HG02981 (cell line): Measurements from ENCODE around the gene TARDBP.
A peak's percentile ranks its signal among the peaks of the same experiment; 100 is the strongest.
"Not testable (repeated sequence)": the region's sequence is repeated elsewhere in the genome, so short reads cannot be mapped to it uniquely, and the experiment has no call there.

Experiments
- ATAC-seq: cut with Tn5 transposase; IDR thresholded peaks from one replicate; pipeline ENCODE4 v1.9.1; 2021; ENCODE audit warnings: mild to moderate bottlenecking, moderate library complexity; ENCODE audit not compliant: unreplicated experiment

The TARDBP gene

DNA sequence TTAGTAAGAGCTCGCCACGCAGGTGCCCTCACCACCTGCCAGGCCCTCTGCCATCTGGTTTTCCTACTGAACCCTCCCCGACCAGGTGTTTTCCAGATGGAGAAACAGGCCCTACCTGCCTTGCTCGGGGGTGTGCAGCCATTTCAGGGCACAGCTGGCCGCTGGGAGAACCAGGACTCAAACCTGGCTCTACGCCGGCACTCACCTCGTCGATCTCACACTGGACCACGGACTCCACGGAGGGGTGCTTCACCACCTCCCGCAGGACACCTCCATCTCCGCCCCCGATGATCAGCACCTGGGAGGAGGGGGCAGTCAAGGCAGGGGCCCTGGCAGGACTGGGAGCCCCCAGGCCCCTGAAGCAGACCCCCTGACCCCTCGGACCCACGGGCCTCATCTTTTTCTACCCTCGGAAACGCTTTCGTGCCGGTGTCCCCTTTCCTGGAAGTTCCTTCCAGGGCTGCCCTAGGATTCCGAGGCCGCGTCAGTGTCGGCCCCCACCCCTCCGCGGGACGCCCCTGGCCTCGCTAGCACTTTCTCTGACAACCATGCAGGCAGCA, 46.2 kb downstream of the TARDBP start:
- ATAC-seq, result no peak

GRCh38 chr1:11059155-11059967, 46.9 kb downstream of the TARDBP start:
- ATAC-seq, result peak; percentile 22

DNA sequence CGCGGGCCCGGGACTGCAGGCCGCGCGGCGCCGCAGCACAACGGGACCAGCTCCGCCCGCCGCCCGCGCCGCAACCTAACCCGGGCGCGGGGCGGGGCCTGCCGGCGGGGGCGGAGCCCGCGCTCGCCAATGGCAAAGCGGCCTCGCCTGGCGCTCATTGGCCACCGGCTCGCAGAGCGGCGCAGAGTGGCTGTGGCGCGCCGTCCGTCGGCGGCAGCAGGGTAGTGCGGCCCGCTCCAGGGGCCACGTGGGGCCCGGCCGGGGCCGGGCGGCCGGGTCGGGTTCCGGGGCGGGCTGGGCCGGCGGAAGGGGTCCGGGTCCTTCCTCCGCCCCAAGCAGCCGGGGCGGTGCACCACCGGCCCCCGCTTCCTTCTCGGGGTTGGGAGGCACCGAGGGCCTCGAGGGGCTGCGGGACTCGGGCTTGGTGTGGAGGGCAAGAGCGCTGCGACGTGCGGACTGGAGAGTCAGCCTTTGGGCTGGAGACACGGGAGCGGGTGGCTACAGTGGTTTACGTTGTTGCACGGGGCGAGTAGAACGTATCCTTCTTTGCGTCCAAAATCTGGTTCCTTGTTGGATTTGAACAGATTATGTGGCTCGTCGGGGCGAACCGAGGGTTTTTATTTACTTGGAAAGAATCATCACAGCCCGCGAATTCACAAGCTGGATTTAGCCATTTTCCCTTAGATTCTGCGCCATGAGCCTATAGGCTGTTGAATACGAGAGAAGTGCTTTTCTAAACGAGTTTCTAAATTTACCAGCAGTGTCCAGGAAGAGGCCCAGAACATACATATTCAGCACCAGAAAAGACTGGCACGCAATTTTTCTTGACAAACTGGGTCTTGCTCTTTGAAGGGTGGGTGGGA, 47.7 kb downstream of the TARDBP start, which contains the start of gene SRM:
Gene SRM (minus strand): TSS at position 51 of the 863 bp plus-strand sequence. CDS start 75 bp downstream, outside the sequence.
- ATAC-seq, result peak; percentile 92

DNA sequence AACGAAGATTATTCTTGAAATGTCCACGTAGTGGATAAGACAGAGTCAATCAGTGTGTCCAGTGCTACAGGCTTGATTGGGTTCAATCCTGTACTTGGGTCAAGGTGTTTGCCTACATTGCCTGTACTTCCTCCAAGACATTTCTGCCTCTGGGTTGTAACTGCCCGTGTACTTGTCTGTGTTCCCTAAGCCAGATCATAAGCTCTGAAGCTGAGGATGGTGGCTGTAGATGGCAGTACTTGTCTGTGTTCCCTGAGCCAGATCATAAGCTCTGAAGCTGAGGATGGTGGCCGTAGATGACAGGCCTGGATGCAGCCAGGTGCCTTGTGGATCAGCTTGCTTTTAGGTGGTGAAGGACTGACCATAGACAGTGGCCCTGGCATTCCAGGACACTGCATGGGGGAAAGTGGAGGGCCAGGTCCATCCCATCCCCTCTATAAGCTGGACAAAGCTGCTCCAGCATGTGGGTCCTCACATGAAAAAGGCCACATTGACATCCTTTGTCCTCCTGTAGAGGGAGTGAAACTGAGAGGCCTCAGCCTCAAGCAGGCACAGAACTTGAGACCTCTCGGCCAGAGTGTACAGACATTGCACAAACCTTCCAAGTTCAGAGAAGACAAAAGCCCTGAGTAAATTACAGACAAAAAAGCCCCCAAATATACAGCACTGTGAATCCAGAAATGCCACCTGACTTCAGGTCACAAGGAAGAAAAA, 49.4 kb downstream of the TARDBP start:
- ATAC-seq, result no peak

- no peak for ATAC-seq
Observed at GRCh38 chr1:11062965-11063401, 50.5 kb downstream of the TARDBP start.

- ATAC-seq, result not testable (repeated sequence)
Observed at GRCh38 chr1:11063937-11064537, 51.6 kb downstream of the TARDBP start.

DNA sequence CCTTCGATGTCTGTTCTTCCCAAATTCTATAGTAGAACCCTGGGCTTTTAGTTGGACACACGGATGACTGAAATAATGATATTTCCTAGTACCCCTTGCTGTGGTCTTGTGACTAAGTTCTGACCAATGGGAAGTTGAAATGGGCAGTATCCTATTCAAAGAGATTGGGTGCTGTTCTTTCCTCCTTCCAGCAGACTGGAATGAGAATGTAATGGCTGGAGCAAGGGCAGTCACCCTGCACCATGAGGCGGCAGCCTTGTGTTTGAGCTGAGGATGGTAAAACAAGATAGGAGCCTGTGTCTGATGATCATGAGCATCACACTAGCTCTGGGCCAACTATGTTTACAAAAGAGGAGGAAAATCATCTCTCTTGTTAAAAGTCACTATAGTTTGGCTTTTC, 52.5 kb downstream of the TARDBP start:
- no peak for ATAC-seq

DNA sequence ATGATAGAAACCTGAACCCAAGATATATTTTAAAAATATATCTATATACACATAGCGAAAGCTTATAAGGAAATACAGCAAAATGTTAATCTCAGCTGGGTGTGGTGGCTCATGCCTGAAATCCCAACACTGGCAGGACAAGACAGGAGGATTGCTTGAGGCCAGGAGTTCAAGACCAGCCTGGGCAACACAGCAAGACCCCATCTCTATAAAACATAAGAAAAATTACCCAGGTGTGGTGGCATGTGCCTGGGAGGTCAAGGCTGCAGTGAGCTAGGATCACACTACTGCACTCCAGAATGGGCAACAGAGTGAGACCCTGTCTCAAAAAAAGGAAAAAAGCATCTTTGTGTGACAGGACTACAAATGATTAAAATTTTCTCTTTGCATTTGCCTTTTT, 53.3 kb downstream of the TARDBP start:
- ATAC-seq, result no peak

GRCh38 chr1:11067716-11068599, 55.5 kb downstream of the TARDBP start:
- no peak for ATAC-seq

- no peak for ATAC-seq
Observed at GRCh38 chr1:11068600-11069473, 56.4 kb downstream of the TARDBP start.

- no peak for ATAC-seq
Observed at GRCh38 chr1:11070876-11071275, 58.4 kb downstream of the TARDBP start.

- no peak for ATAC-seq
Observed at GRCh38 chr1:11071463-11072215, 59.2 kb downstream of the TARDBP start.

- ATAC-seq, result no peak
Observed at GRCh38 chr1:11072216-11072917, 59.9 kb downstream of the TARDBP start.

- ATAC-seq, result not testable (repeated sequence)
Observed at GRCh38 chr1:11073398-11073797, 60.9 kb downstream of the TARDBP start.
